Progenitor cell of endocrine pancreas (in vitro differentiated cells): ENCODE measurements around the gene REPS1. TPM values are rescaled to one million over a fixed set of nuclear protein-coding genes. Genes with fewer than 3 reads are reported as not detected.

Source experiments
- DNase-seq: peaks from one replicate; pipeline ENCODE4 v3.0.0; 2021; ENCODE audit warnings: low spot score; ENCODE audit not compliant: unreplicated experiment
- H3K27ac Mint-ChIP-seq: 2 replicates; pipeline ENCODE4 v1.8.0; 2021; ENCODE audit warnings: mild to moderate bottlenecking, moderate library complexity, mixed read lengths
- H3K27me3 Mint-ChIP-seq: 2 replicates; pipeline ENCODE4 v1.8.0; 2021; ENCODE audit warnings: mixed read lengths
- H3K36me3 Mint-ChIP-seq: 2 replicates; pipeline ENCODE4 v1.8.0; 2022; ENCODE audit warnings: mixed read lengths; ENCODE audit not compliant: insufficient read depth
- H3K4me1 Mint-ChIP-seq: 2 replicates; pipeline ENCODE4 v1.8.0; 2021; ENCODE audit warnings: low read depth, mixed read lengths
- H3K4me3 Mint-ChIP-seq: 2 replicates; pipeline ENCODE4 v1.8.0; 2021; ENCODE audit warnings: low read depth, mild to moderate bottlenecking, moderate library complexity, mixed read lengths
- H3K9me3 Mint-ChIP-seq: 2 replicates; pipeline ENCODE4 v1.8.0; 2021; ENCODE audit warnings: low read depth, mixed read lengths
- CTCF ChIP-seq: fragments of 200-600 bp; sonication (generic); IDR thresholded peaks from one replicate; pipeline ENCODE4 v1.5.0; 2021; ENCODE audit warnings: antibody characterized with exemption, mild to moderate bottlenecking; ENCODE audit not compliant: unreplicated experiment
- long read RNA-seq: library from polyadenylated mRNA; unstranded; transcript quantifications from one replicate; pipeline ENCODE4 v2.0.0, GENCODE V29; 2020
- total RNA-seq: library from RNA; stranded (reverse); gene quantifications from 2 replicates; pipeline ENCODE4 v1.2.1, GENCODE V29; 2021

The REPS1 gene
- 60.3 and 64.3 TPM in 2 replicates for total RNA-seq
- long read RNA-seq, partial matches to known transcripts = 13 of 24 reads
- long read RNA-seq, other reads (novel, unspliced or antisense) = 11 of 24 reads

GRCh38 chr6:138987643-138988468 is at the start of gene REPS1:
Gene REPS1, minus strand, starts transcription at chr6:138988253. Its CDS starts 571 bp downstream, at chr6:138987682.
- Mint-ChIP-seq H3K4me1 (peaks cover 31% of the 10 kb centered on the region), H3K9me3 (no peaks in the 10 kb centered on the region), H3K27ac (peak within 1 kb of the TSS; percentile 94), H3K4me3 (peak within 1 kb of the TSS; percentile 87), H3K36me3 (no peaks in the 10 kb centered on the region), H3K27me3 (peaks cover 13% of the 10 kb centered on the region)
- DNase-seq = peak; percentile 95
- TF ChIP-seq CTCF = peak; percentile 100

- Mint-ChIP-seq H3K4me1 (peaks cover 5% of the 10 kb centered on the region), H3K27ac (no peak overlapping the region), H3K27me3 (no peaks in the 10 kb centered on the region), H3K36me3 (peaks cover 34% of the 10 kb centered on the region), H3K4me3 (no peak overlapping the region), H3K9me3 (no peaks in the 10 kb centered on the region)
- no peak for TF ChIP-seq CTCF
- DNase-seq = no peak
Observed at GRCh38 chr6:139037490-139037889, 49.4 kb upstream of the REPS1 start.

- Mint-ChIP-seq H3K9me3 (no peaks in the 10 kb centered on the region), H3K4me1 (peaks cover 16% of the 10 kb centered on the region), H3K4me3 (no peak overlapping the region), H3K27me3 (peaks cover 3% of the 10 kb centered on the region), H3K27ac (no peak overlapping the region), H3K36me3 (peaks cover 17% of the 10 kb centered on the region)
- TF ChIP-seq CTCF = no peak
- no peak for DNase-seq
Observed at GRCh38 chr6:139030228-139030963, 42.3 kb upstream of the REPS1 start.

- H3K27me3 Mint-ChIP-seq = peaks cover 3% of the 10 kb centered on the region
- no peak for TF ChIP-seq CTCF
- H3K36me3 Mint-ChIP-seq = peaks cover 11% of the 10 kb centered on the region
- DNase-seq = peak; percentile 41
- H3K4me3 Mint-ChIP-seq = peak overlapping the region; percentile 87
- no peak overlapping the region for H3K27ac Mint-ChIP-seq
- H3K4me1 Mint-ChIP-seq = peaks cover 16% of the 10 kb centered on the region
- H3K9me3 Mint-ChIP-seq = no peaks in the 10 kb centered on the region
Observed at GRCh38 chr6:139029470-139030227, 41.6 kb upstream of the REPS1 start.
